Stimulated activated CD4-positive, alpha-beta T cell treated with anti-CD3 and anti-CD28 coated beads, Interleukin-1b, Interleukin-23, amount 100 ng/mL, for 4 hours (primary cell): ENCODE results near the gene RHOB.
"Not testable (repeated sequence)": the region's sequence is repeated elsewhere in the genome, so short reads cannot be mapped to it uniquely, and the experiment has no call there.

Experiments used
- DNase-seq, 2 donors: peaks; one replicate each; pipeline ENCODE4 v3.0.0-alpha.2; 2020; ENCODE audit warnings: low read depth in 2 of 2

RHOB gene

GRCh38 chr2:20446917-20447436 is at the start of gene RHOB:
RHOB (plus strand) TSS chr2:20447074; CDS start chr2:20447466, 392 bp downstream.
- DNase-seq, result peak; percentile 70 to 77

DNA sequence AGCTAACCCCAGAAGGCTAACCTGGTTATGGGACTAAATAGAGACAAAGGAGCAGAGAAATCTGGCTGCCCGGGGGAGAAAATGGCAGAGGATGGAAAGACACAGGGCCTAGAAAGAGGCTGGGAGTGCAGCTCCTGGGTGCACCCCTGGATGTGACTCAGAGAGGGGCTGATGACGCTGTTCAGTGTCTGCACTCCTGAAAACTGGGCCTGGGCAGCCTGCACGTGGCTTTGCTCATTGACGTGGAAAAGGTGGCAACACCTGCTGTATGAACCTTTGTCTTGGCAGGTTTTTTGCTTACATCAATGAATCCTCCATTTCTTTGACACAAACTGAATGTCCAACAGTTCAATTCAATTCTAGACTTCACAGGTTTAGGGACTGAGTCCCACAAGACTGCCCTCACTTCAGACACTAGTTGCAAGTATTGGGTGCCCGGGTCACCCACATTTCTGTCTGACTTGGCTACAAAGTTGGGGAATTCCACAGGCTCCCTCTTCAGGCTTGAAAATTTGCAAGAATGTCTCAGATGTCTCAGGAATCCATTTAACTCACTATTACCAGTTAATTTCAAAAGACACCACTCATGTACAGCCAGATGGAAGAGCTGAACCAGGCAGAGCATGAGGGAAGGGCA is 48.9 kb upstream of the RHOB start:
- DNase-seq, result no peak

- no peak for DNase-seq
Observed at GRCh38 chr2:20398956-20399567, 47.8 kb upstream of the RHOB start.

- no peak for DNase-seq
Observed at GRCh38 chr2:20400306-20400705, 46.6 kb upstream of the RHOB start.

DNA sequence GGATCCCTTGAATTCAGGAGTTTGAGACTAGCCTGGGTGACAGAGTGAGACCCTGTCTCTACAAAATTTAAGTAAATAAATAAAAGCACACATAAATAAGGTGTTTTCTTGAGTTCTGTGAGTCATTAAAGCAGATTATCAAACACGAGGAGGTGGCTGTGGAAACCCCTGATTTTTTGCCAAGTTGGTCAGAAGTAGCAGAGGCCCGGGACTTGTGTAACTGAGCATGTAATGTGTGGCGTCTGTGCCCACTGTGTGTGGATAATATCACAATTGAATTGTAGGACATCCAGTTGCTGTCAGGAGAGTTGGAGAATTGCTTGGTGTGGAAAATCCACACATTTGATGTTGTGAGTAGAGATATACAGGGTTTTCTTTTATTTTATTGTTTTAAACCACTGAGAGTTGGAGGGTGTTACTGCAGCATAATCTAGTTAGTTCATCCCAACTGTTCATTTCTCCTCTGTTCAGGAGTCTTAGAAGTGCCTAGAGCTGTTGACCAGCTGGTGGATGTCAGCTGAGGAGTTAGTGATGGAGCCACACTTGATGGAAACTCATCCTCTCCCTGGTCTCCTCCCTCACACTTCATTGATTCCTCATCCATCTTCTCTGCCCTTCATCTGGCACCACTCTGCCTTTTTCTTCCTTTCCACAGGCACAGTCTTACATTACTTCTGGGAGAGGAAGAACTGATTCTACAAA is 45.9 kb upstream of the RHOB start:
- no peak for DNase-seq

DNA sequence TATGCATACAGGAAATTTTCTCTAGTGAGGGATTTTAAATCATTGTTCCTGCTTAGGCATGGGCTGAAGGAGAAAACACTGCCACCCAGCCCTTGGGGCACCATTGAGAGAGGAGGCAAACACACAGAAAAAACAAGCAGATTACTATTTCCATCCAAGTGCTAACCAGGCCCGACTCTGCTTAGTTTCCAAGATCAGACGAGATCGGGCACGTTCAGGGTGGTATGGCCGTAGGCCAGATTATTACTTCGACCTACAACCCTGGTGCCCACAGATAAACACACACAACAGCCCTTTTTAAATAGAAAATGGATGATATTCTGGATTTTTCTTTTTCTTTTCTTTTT is 45.4 kb upstream of the RHOB start:
- no peak for DNase-seq

DNA sequence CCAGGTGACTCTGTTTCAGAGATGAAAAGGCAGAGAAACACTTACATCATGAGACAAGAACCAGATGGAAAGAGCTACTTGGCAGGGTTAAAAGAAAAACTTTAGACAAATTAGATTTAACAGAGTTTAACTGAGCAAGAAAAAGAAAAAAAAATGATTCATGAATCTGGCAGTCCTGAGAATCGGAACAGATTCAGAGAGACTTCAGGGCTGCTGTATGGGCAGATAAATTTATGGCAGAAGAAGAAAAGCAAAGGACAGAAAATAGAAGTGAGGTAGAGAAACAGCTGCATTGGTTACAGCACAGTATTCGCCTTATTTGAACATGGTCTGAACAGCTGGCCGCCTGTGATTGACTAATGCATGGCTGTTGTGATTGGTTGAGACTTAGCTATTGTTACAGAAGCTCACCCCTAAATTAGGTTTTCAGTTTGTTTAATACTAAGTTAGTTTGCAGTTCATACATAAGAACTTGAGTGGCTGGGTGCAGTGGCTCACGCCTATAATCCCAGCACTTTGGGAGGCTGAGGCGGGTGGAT is 43.0 kb upstream of the RHOB start:
- no peak for DNase-seq

GRCh38 chr2:20404950-20405349 is 41.9 kb upstream of the RHOB start:
- DNase-seq, result no peak

GRCh38 chr2:20409039-20409438 is 37.8 kb upstream of the RHOB start:
- no peak for DNase-seq

- no peak for DNase-seq
Observed at GRCh38 chr2:20410556-20411277, 36.2 kb upstream of the RHOB start.

- DNase-seq, result peak; percentile 51 to 68
Observed at GRCh38 chr2:20411361-20411894, 35.4 kb upstream of the RHOB start.

GRCh38 chr2:20414806-20415205 is 32.1 kb upstream of the RHOB start:
- no peak for DNase-seq

GRCh38 chr2:20415511-20415918 is 31.4 kb upstream of the RHOB start:
- DNase-seq, result no peak

GRCh38 chr2:20416723-20417122 is 30.2 kb upstream of the RHOB start:
- no peak for DNase-seq

- DNase-seq, result not testable (repeated sequence)
Observed at GRCh38 chr2:20417230-20417821, 29.5 kb upstream of the RHOB start.

DNA sequence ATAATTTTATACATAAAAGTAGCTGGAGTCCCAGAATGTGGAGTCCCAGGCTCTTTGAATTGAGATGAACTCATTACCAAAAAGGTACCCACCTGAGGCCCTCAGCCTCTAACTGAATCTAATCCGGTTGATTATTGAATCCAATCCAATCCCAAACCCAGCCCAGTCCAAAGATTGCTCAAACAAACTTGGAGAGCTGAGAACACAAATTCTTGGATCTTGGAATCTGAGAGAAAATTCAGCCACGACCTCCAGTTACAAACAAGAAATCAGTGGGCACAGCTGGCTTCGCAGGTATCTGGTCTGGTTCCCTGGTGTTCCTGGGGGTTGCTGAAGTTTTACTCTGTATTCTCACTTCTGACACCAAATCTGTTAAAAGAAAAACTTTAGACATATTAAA is 28.4 kb upstream of the RHOB start:
- no peak for DNase-seq

GRCh38 chr2:20419007-20419576 is 27.8 kb upstream of the RHOB start:
- no peak for DNase-seq

DNA sequence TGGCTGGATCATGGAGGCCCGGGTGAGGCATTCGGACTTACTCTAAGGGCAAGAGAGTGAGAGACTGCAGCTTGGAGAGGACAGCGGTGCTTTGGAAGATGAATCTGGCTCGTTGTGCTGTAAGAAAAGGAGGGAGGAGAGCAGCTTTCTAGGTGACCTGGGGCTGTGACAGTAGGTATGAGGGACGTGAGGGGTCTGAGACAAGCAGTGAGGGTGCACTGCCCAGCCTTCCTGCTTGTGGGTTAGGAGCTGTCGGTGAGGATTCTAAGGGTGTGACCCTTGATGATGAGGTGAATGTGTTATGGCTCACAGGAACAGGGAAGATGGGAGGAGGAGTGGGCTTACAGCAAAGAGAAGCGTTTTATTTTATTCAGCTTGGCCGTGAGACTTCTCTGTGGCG is 27.1 kb upstream of the RHOB start:
- no peak for DNase-seq

- DNase-seq, result no peak
Observed at GRCh38 chr2:20421336-20421987, 25.4 kb upstream of the RHOB start.

- DNase-seq, result no peak
Observed at GRCh38 chr2:20421988-20422370, 24.9 kb upstream of the RHOB start.
